GM12878 (cell line): ENCODE results near the gene PRSS36. TPM values are rescaled to one million over a fixed set of nuclear protein-coding genes. Genes with fewer than 3 reads are reported as not detected.

Experiments used
- polyA plus RNA-seq, 11 experiments: library from polyadenylated mRNA; depleted of rRNA in 4 of 11; unstranded in 6 of 11; stranded (reverse) in 5 of 11; fragments of >200 nt; fragmentation: Nextera tagmentation in 4 of 11; fragmentation: Illumina TruSeq in 1 of 11; extraction: Ambion mirVana in 4 of 11; extraction: Trizol in 1 of 11; gene quantifications; 1 replicate in 1 of 11; 2 replicates in 10 of 11; pipeline versions ENCODE4 v1.2.1 to v1.2.3, GENCODE V29; 2011 to 2016; ENCODE audit warnings: inconsistent platforms in 2 of 11, missing spikeins in 2 of 11, low read depth in 1 of 11
- small RNA-seq: library from RNA; depleted of rRNA; stranded (forward); fragments of <200 nt; gene quantifications from one replicate; pipeline ENCODE3, GENCODE V24; 2014
- total RNA-seq, 4 experiments: library from RNA; depleted of rRNA in 3 of 4; stranded (reverse); fragments of >200 nt in 3 of 4; fragmentation: Illumina TruSeq in 1 of 4; extraction: Trizol in 1 of 4; gene quantifications; 2 replicates each; pipeline versions ENCODE4 v1.2.1 to v1.2.3, GENCODE V29; 2013 to 2021

The PRSS36 gene
- total and polyA plus RNA-seq, 10 of the 15 experiments (the other 5 are each of a cell fraction or from before 2014, with no cell fraction given) = 0.11 to 1.1 (median 0.17) TPM; not detected in 3

Small RNA genes within 50 kb of the gene (small RNA-seq; reads per million reads assigned to genes)
- gene AC009088.4 (not detected), gene NDUFA3P6 (not detected)

Other genes starting within 250 kb of the PRSS36 start
Only the 7 nearest of the 20 such genes appear.
- gene PRSS53, start 61.1 kb downstream of the PRSS36 start, total RNA-seq (2014; rRNA removed) = 0.87 and 1.1 TPM in 2 replicates
- gene PRSS53, start 61.1 kb downstream of the PRSS36 start, total RNA-seq (2014; rRNA removed; fragmentation: Illumina TruSeq; extraction: Trizol) = 0.41 and 0.63 TPM in 2 replicates
- 2.6 and 3.2 TPM in 2 replicates for gene PRSS53, start 61.1 kb downstream of the PRSS36 start, total RNA-seq (2021)
- 0.81 and 1.7 TPM in 2 replicates for gene PRSS53, start 61.1 kb downstream of the PRSS36 start, polyA plus RNA-seq (2011; rRNA removed)
- 0.22 and 0.51 TPM in 2 replicates for gene PRSS53, start 61.1 kb downstream of the PRSS36 start, polyA plus RNA-seq (2014; fragmentation: Illumina TruSeq; extraction: Trizol)
- not detected for gene PRSS53, start 61.1 kb downstream of the PRSS36 start, polyA plus RNA-seq (2014; fragmentation: Nextera tagmentation; extraction: Ambion mirVana)
- gene PRSS53, start 61.1 kb downstream of the PRSS36 start, polyA plus RNA-seq (2014; rRNA removed) = 3.0 and 3.4 TPM in 2 replicates
- gene PRSS53, start 61.1 kb downstream of the PRSS36 start, polyA plus RNA-seq (2016; fragmentation: Nextera tagmentation; extraction: Ambion mirVana) = under 1 TPM; 0.35 to 0.40 TPM
- gene VKORC1, start 55.3 kb downstream of the PRSS36 start, total RNA-seq (2014; rRNA removed) = 60.5 and 62.5 TPM in 2 replicates
- 26.3 and 28.5 TPM in 2 replicates for gene VKORC1, start 55.3 kb downstream of the PRSS36 start, total RNA-seq (2014; rRNA removed; fragmentation: Illumina TruSeq; extraction: Trizol)
- 52.9 and 55.8 TPM in 2 replicates for gene VKORC1, start 55.3 kb downstream of the PRSS36 start, total RNA-seq (2021)
- 96.0 and 140 TPM in 2 replicates for gene VKORC1, start 55.3 kb downstream of the PRSS36 start, polyA plus RNA-seq (2011; rRNA removed)
- 43.6 and 44.6 TPM in 2 replicates for gene VKORC1, start 55.3 kb downstream of the PRSS36 start, polyA plus RNA-seq (2014; fragmentation: Illumina TruSeq; extraction: Trizol)
- gene VKORC1, start 55.3 kb downstream of the PRSS36 start, polyA plus RNA-seq (2014; fragmentation: Nextera tagmentation; extraction: Ambion mirVana) = 10 to 100 TPM; 19.8 to 39.0 TPM
- 97.2 and 99.6 TPM in 2 replicates for gene VKORC1, start 55.3 kb downstream of the PRSS36 start, polyA plus RNA-seq (2014; rRNA removed)
- gene VKORC1, start 55.3 kb downstream of the PRSS36 start, polyA plus RNA-seq (2016; fragmentation: Nextera tagmentation; extraction: Ambion mirVana) = 10 to 100 TPM; 72.6 to 86.6 TPM
- gene BCKDK, start 41.7 kb downstream of the PRSS36 start, total RNA-seq (2014; rRNA removed) = 31.9 and 43.3 TPM in 2 replicates
- gene BCKDK, start 41.7 kb downstream of the PRSS36 start, total RNA-seq (2014; rRNA removed; fragmentation: Illumina TruSeq; extraction: Trizol) = 10.6 and 11.6 TPM in 2 replicates
- 39.4 and 44.0 TPM in 2 replicates for gene BCKDK, start 41.7 kb downstream of the PRSS36 start, total RNA-seq (2021)
- gene BCKDK, start 41.7 kb downstream of the PRSS36 start, polyA plus RNA-seq (2011; rRNA removed) = 7.7 and 22.3 TPM in 2 replicates
- 14.7 and 20.5 TPM in 2 replicates for gene BCKDK, start 41.7 kb downstream of the PRSS36 start, polyA plus RNA-seq (2014; fragmentation: Illumina TruSeq; extraction: Trizol)
- gene BCKDK, start 41.7 kb downstream of the PRSS36 start, polyA plus RNA-seq (2014; fragmentation: Nextera tagmentation; extraction: Ambion mirVana) = 1 to 10 TPM in 1 of 2 experiments, under 1 TPM in 1; 0.68 to 3.3 TPM
- gene BCKDK, start 41.7 kb downstream of the PRSS36 start, polyA plus RNA-seq (2014; rRNA removed) = 45.5 and 48.6 TPM in 2 replicates
- 10 to 100 TPM; 56.1 to 56.6 TPM for gene BCKDK, start 41.7 kb downstream of the PRSS36 start, polyA plus RNA-seq (2016; fragmentation: Nextera tagmentation; extraction: Ambion mirVana)
- gene KAT8, start 32.4 kb downstream of the PRSS36 start, total RNA-seq (2014; rRNA removed) = 46.9 and 50.4 TPM in 2 replicates
- 37.5 and 39.0 TPM in 2 replicates for gene KAT8, start 32.4 kb downstream of the PRSS36 start, total RNA-seq (2014; rRNA removed; fragmentation: Illumina TruSeq; extraction: Trizol)
- gene KAT8, start 32.4 kb downstream of the PRSS36 start, total RNA-seq (2021) = 44.3 and 46.5 TPM in 2 replicates
- gene KAT8, start 32.4 kb downstream of the PRSS36 start, polyA plus RNA-seq (2011; rRNA removed) = 41.8 and 45.9 TPM in 2 replicates
- gene KAT8, start 32.4 kb downstream of the PRSS36 start, polyA plus RNA-seq (2014; fragmentation: Illumina TruSeq; extraction: Trizol) = 36.0 and 40.3 TPM in 2 replicates
- 10 to 100 TPM in 1 of 2 experiments, 1 to 10 TPM in 1; 5.5 to 11.2 TPM for gene KAT8, start 32.4 kb downstream of the PRSS36 start, polyA plus RNA-seq (2014; fragmentation: Nextera tagmentation; extraction: Ambion mirVana)
- 53.0 and 55.8 TPM in 2 replicates for gene KAT8, start 32.4 kb downstream of the PRSS36 start, polyA plus RNA-seq (2014; rRNA removed)
- 10 to 100 TPM; 21.7 to 25.6 TPM for gene KAT8, start 32.4 kb downstream of the PRSS36 start, polyA plus RNA-seq (2016; fragmentation: Nextera tagmentation; extraction: Ambion mirVana)
- not detected in 2 replicates for gene PRSS8, start 14.3 kb downstream of the PRSS36 start, total RNA-seq (2014; rRNA removed)
- not detected in 2 replicates for gene PRSS8, start 14.3 kb downstream of the PRSS36 start, total RNA-seq (2014; rRNA removed; fragmentation: Illumina TruSeq; extraction: Trizol)
- gene PRSS8, start 14.3 kb downstream of the PRSS36 start, total RNA-seq (2021) = 0.16 and 0.33 TPM in 2 replicates
- gene PRSS8, start 14.3 kb downstream of the PRSS36 start, polyA plus RNA-seq (2011; rRNA removed) = not detected in 2 replicates
- gene PRSS8, start 14.3 kb downstream of the PRSS36 start, polyA plus RNA-seq (2014; fragmentation: Illumina TruSeq; extraction: Trizol) = not detected in 2 replicates
- gene PRSS8, start 14.3 kb downstream of the PRSS36 start, polyA plus RNA-seq (2014; fragmentation: Nextera tagmentation; extraction: Ambion mirVana) = not detected
- 0.58 TPM in 1 of 2 replicates, not detected in the other for gene PRSS8, start 14.3 kb downstream of the PRSS36 start, polyA plus RNA-seq (2014; rRNA removed)
- not detected for gene PRSS8, start 14.3 kb downstream of the PRSS36 start, polyA plus RNA-seq (2016; fragmentation: Nextera tagmentation; extraction: Ambion mirVana)
- gene FUS, start 30.1 kb upstream of the PRSS36 start, total RNA-seq (2014; rRNA removed) = 40.1 and 47.3 TPM in 2 replicates
- gene FUS, start 30.1 kb upstream of the PRSS36 start, total RNA-seq (2014; rRNA removed; fragmentation: Illumina TruSeq; extraction: Trizol) = 69.6 and 69.8 TPM in 2 replicates
- 509 and 521 TPM in 2 replicates for gene FUS, start 30.1 kb upstream of the PRSS36 start, total RNA-seq (2021)
- gene FUS, start 30.1 kb upstream of the PRSS36 start, polyA plus RNA-seq (2011; rRNA removed) = 243 and 327 TPM in 2 replicates
- 366 and 389 TPM in 2 replicates for gene FUS, start 30.1 kb upstream of the PRSS36 start, polyA plus RNA-seq (2014; fragmentation: Illumina TruSeq; extraction: Trizol)
- gene FUS, start 30.1 kb upstream of the PRSS36 start, polyA plus RNA-seq (2014; fragmentation: Nextera tagmentation; extraction: Ambion mirVana) = 100 to 1,000 TPM in 1 of 2 experiments, 10 to 100 TPM in 1; 46.8 to 131 TPM
- 480 and 547 TPM in 2 replicates for gene FUS, start 30.1 kb upstream of the PRSS36 start, polyA plus RNA-seq (2014; rRNA removed)
- gene FUS, start 30.1 kb upstream of the PRSS36 start, polyA plus RNA-seq (2016; fragmentation: Nextera tagmentation; extraction: Ambion mirVana) = 100 to 1,000 TPM; 366 to 437 TPM
- gene PYCARD, start 52.7 kb upstream of the PRSS36 start, total RNA-seq (2014; rRNA removed) = 65.7 and 81.4 TPM in 2 replicates
- gene PYCARD, start 52.7 kb upstream of the PRSS36 start, total RNA-seq (2014; rRNA removed; fragmentation: Illumina TruSeq; extraction: Trizol) = 32.0 and 32.2 TPM in 2 replicates
- 59.5 and 65.7 TPM in 2 replicates for gene PYCARD, start 52.7 kb upstream of the PRSS36 start, total RNA-seq (2021)
- gene PYCARD, start 52.7 kb upstream of the PRSS36 start, polyA plus RNA-seq (2011; rRNA removed) = 11.9 and 26.9 TPM in 2 replicates
- 2.0 and 18.3 TPM in 2 replicates for gene PYCARD, start 52.7 kb upstream of the PRSS36 start, polyA plus RNA-seq (2014; fragmentation: Illumina TruSeq; extraction: Trizol)
- gene PYCARD, start 52.7 kb upstream of the PRSS36 start, polyA plus RNA-seq (2014; fragmentation: Nextera tagmentation; extraction: Ambion mirVana) = 10 to 100 TPM in 1 of 2 experiments, 1 to 10 TPM in 1; 5.1 to 14.9 TPM
- gene PYCARD, start 52.7 kb upstream of the PRSS36 start, polyA plus RNA-seq (2014; rRNA removed) = 94.1 and 106 TPM in 2 replicates
- 10 to 100 TPM; 61.5 to 70.9 TPM for gene PYCARD, start 52.7 kb upstream of the PRSS36 start, polyA plus RNA-seq (2016; fragmentation: Nextera tagmentation; extraction: Ambion mirVana)